HL-60 (cell line): Measurements from ENCODE around the gene CNTNAP2.

Source experiments
- DNase-seq, 2 experiments: peaks; one replicate each; pipeline ENCODE4 v3.0.0-alpha.2; 2010 to 2020; ENCODE audit warnings: low read depth in 1 of 2, low spot score in 1 of 2
- H3K27ac ChIP-seq: fragments of 250-450 bp; sonication (Bioruptor Pico); replicated peaks from 2 replicates; pipeline ENCODE4 v1.5.1; 2020; ENCODE audit warnings: mild to moderate bottlenecking, moderate library complexity
- H3K27me3 ChIP-seq: fragments of 250-450 bp; sonication (Bioruptor Pico); 2 replicates; pipeline ENCODE4 v1.5.1; 2021; ENCODE audit warnings: mild to moderate bottlenecking, moderate library complexity; ENCODE audit not compliant: insufficient read depth, poor library complexity, severe bottlenecking
- H3K4me3 ChIP-seq: replicated peaks from 2 replicates; pipeline ENCODE4 v1.5.1; 2011; ENCODE audit warnings: mild to moderate bottlenecking, control low read depth, low read length; ENCODE audit not compliant: insufficient read depth
- CTCF ChIP-seq: IDR thresholded peaks from one replicate; pipeline ENCODE4 v1.5.1; 2011; ENCODE audit warnings: low read length, control low read depth, inconsistent platforms; ENCODE audit not compliant: insufficient read depth
- GABPA ChIP-seq: IDR thresholded peaks from 2 replicates; pipeline ENCODE4 v1.6.1; 2012; ENCODE audit warnings: low read depth
- POLR2AphosphoS5 ChIP-seq: IDR thresholded peaks from 2 replicates; pipeline ENCODE4 v1.6.1; 2012; ENCODE audit warnings: low read depth
- REST ChIP-seq: IDR thresholded peaks from 2 replicates; pipeline ENCODE4 v1.6.1; 2012; ENCODE audit warnings: low read depth; ENCODE audit not compliant: insufficient replicate concordance
- SPI1 ChIP-seq: IDR thresholded peaks from 2 replicates; pipeline ENCODE4 v1.6.1; 2012; ENCODE audit warnings: low read depth, mild to moderate bottlenecking, borderline replicate concordance

Gene CNTNAP2

GRCh38 chr7:146591976-146592375, 475.4 kb downstream of the CNTNAP2 start:
- no peak overlapping the region for H3K27ac ChIP-seq
- TF ChIP-seq REST = no peak
- TF ChIP-seq SPI1 = no peak
- TF ChIP-seq GABPA = no peak
- TF ChIP-seq POLR2AphosphoS5 = no peak
- no peak for TF ChIP-seq CTCF
- no peaks in the 10 kb centered on the region for H3K27me3 ChIP-seq
- DNase-seq = no peak
- no peak overlapping the region for H3K4me3 ChIP-seq

- no peak for DNase-seq
- no peaks in the 10 kb centered on the region for H3K27me3 ChIP-seq
- no peak overlapping the region for H3K4me3 ChIP-seq
- no peak for TF ChIP-seq GABPA
- no peak for TF ChIP-seq POLR2AphosphoS5
- TF ChIP-seq SPI1 = no peak
- TF ChIP-seq CTCF = no peak
- TF ChIP-seq REST = no peak
- no peak overlapping the region for H3K27ac ChIP-seq
Observed at GRCh38 chr7:146606628-146607027, 490.0 kb downstream of the CNTNAP2 start.

- H3K4me3 ChIP-seq = no peak overlapping the region
- H3K27ac ChIP-seq = no peak overlapping the region
- TF ChIP-seq SPI1 (no peak), REST (no peak), GABPA (no peak), CTCF (no peak), POLR2AphosphoS5 (no peak)
- H3K27me3 ChIP-seq = no peaks in the 10 kb centered on the region
- no peak for DNase-seq
Observed at GRCh38 chr7:146619641-146620040, 503.0 kb downstream of the CNTNAP2 start.
